DOHH2 (cell line): ENCODE results near the gene NAGS.

ENCODE experiments used
- H3F3A ChIP-seq: fragments of 200-600 bp; sonication (generic), shearing (Covaris generic); 2 replicates; pipeline ENCODE4 v1.6.0; 2016; ENCODE audit warnings: antibody characterized with exemption, mild to moderate bottlenecking; ENCODE audit not compliant: control insufficient read depth, insufficient read depth
- H3K27ac ChIP-seq: fragments of 200-600 bp; sonication (generic); 2 replicates; pipeline ENCODE4 v1.5.1; 2014; ENCODE audit warnings: low read depth, mild to moderate bottlenecking, low read length, moderate library complexity
- H3K27me3 ChIP-seq: fragments of 200-600 bp; sonication (generic); 2 replicates; pipeline ENCODE4 v1.6.1; 2014; ENCODE audit warnings: mild to moderate bottlenecking, low read length, mixed read lengths; ENCODE audit not compliant: control insufficient read depth
- H3K36me3 ChIP-seq: fragments of 200-600 bp; sonication (generic); 2 replicates; pipeline ENCODE4 v1.6.1; 2014; ENCODE audit warnings: mild to moderate bottlenecking, low read length, moderate library complexity, mixed read lengths; ENCODE audit not compliant: control insufficient read depth
- H3K4me1 ChIP-seq: fragments of 200-600 bp; sonication (generic); 2 replicates; pipeline ENCODE4 v1.6.1; 2014; ENCODE audit warnings: mild to moderate bottlenecking, low read length, mixed read lengths; ENCODE audit not compliant: control insufficient read depth
- H3K4me2 ChIP-seq: fragments of 200-600 bp; sonication (generic); 2 replicates; pipeline ENCODE4 v1.6.0; 2014; ENCODE audit warnings: mild to moderate bottlenecking, low read length, moderate library complexity
- H3K4me3 ChIP-seq: fragments of 200-600 bp; sonication (generic); 2 replicates; pipeline ENCODE4 v1.5.1; 2014; ENCODE audit warnings: mild to moderate bottlenecking, low read length, mixed read lengths
- H3K79me2 ChIP-seq: fragments of 200-600 bp; sonication (generic); 2 replicates; pipeline ENCODE4 v1.6.1; 2014; ENCODE audit warnings: mild to moderate bottlenecking, low read length, mixed read lengths; ENCODE audit not compliant: control insufficient read depth
- H3K9me2 ChIP-seq: fragments of 200-600 bp; sonication (generic); replicated peaks from 2 replicates; pipeline ENCODE4 v1.6.1; 2014; ENCODE audit warnings: mild to moderate bottlenecking, low read length, mixed read lengths; ENCODE audit not compliant: control insufficient read depth
- H3K9me3 ChIP-seq: fragments of 200-600 bp; sonication (generic); 2 replicates; pipeline ENCODE4 v1.6.1; 2014; ENCODE audit warnings: antibody characterized with exemption, low read length, mixed read lengths; ENCODE audit not compliant: control insufficient read depth, insufficient read depth
- H4K20me1 ChIP-seq: fragments of 200-600 bp; sonication (generic); 2 replicates; pipeline ENCODE4 v1.6.0; 2014; ENCODE audit warnings: low read depth, mild to moderate bottlenecking, antibody characterized with exemption, low read length, moderate library complexity; ENCODE audit not compliant: control insufficient read depth, insufficient read depth
- CTCF ChIP-seq: fragments of 200-600 bp; sonication (generic); IDR thresholded peaks from one replicate; pipeline ENCODE4 v1.5.1; 2014; ENCODE audit warnings: antibody characterized with exemption, mild to moderate bottlenecking, low read depth, low read length; ENCODE audit not compliant: poor library complexity, severe bottlenecking
- EZH2phosphoT487 ChIP-seq: fragments of 200-600 bp; sonication (generic); IDR thresholded peaks from 2 replicates; pipeline ENCODE4 v1.6.1; 2017; ENCODE audit warnings: borderline replicate concordance, mild to moderate bottlenecking, antibody characterized with exemption, low read length, moderate library complexity, mixed read lengths

Gene NAGS

GRCh38 chr17:44039829-44040635 lies 35.6 kb downstream of the NAGS start:
- no peak overlapping the region for H3K27ac ChIP-seq
- 0 out of 2 replicates have a peak, but pooled peaks cover 3% of the 10 kb centered on the region for H4K20me1 ChIP-seq
- H3K36me3 ChIP-seq: peaks cover 58% of the 10 kb centered on the region

DNA sequence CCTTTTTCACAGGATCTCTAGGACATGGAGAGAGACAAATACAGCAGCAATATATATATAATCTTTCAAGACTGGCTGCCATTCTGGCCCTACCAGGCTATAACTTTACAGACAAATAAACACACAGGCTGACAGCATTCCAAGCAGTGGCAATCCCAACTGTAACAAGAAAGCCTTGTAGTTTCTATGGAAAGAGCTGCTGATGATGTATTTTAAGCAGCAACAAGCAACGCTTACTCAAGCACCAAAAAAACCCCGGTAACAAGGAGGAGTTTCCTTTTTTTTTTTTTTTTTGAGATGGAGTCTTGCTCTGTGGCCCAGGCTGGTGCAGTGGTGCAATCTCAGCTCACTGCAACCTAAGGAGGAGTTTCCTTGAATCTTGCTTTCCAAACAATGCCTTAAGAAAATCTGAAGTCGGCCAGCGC lies 38.9 kb downstream of the NAGS start:
- H3F3A ChIP-seq: peaks cover 20% of the 10 kb centered on the region
- peaks cover 79% of the 10 kb centered on the region for H3K79me2 ChIP-seq

More at GRCh38 chr17:44039829-44040635, 35.6 kb downstream of the NAGS start:
- H3K9me3 ChIP-seq: no peaks in the 10 kb centered on the region
- no peaks in the 10 kb centered on the region for H3K4me1 ChIP-seq
- peaks cover 53% of the 10 kb centered on the region for H3K79me2 ChIP-seq
- H3K27me3 ChIP-seq: no peaks in the 10 kb centered on the region
- no peak overlapping the region for H3K4me3 ChIP-seq
- no peak overlapping the region for H3K4me2 ChIP-seq
- H3K9me2 ChIP-seq: no peaks in the 10 kb centered on the region
- peaks cover 17% of the 10 kb centered on the region for H3F3A ChIP-seq
- TF ChIP-seq EZH2phosphoT487: no peak
- no peak for TF ChIP-seq CTCF

GRCh38 chr17:44044071-44044470 lies 39.6 kb downstream of the NAGS start:
- Histone ChIP-seq H3K36me3 (peaks cover 53% of the 10 kb centered on the region), H3K27me3 (no peaks in the 10 kb centered on the region), H3K4me3 (no peak overlapping the region), H3K9me3 (no peaks in the 10 kb centered on the region), H3K4me1 (no peaks in the 10 kb centered on the region), H3K27ac (no peak overlapping the region), H3K4me2 (no peak overlapping the region), H4K20me1 (0 out of 2 replicates have a peak, but pooled peaks cover 3% of the 10 kb centered on the region), H3K9me2 (no peaks in the 10 kb centered on the region), H3K79me2 (peaks cover 85% of the 10 kb centered on the region), H3F3A (peaks cover 20% of the 10 kb centered on the region)
- TF ChIP-seq EZH2phosphoT487: no peak
- TF ChIP-seq CTCF: no peak

More for the DNA sequence above, 38.9 kb downstream of the NAGS start:
- Histone ChIP-seq H3K4me1 (no peaks in the 10 kb centered on the region), H3K27ac (no peak overlapping the region), H3K4me3 (no peak overlapping the region), H3K9me3 (no peaks in the 10 kb centered on the region), H3K36me3 (peaks cover 53% of the 10 kb centered on the region), H3K9me2 (no peaks in the 10 kb centered on the region), H4K20me1 (0 out of 2 replicates have a peak, but pooled peaks cover 3% of the 10 kb centered on the region), H3K27me3 (no peaks in the 10 kb centered on the region), H3K4me2 (no peak overlapping the region)
- TF ChIP-seq EZH2phosphoT487 (no peak), CTCF (no peak)
